Measurements from ENCODE around the gene STN1. TPM values are rescaled to one million over a fixed set of nuclear protein-coding genes. Genes with fewer than 3 reads are reported as not detected.

Gene STN1
- total and polyA plus RNA-seq, 2 of the 4 experiments (the other 2 are of a cell fraction) = 17.8 to 32.3 TPM

DNA sequence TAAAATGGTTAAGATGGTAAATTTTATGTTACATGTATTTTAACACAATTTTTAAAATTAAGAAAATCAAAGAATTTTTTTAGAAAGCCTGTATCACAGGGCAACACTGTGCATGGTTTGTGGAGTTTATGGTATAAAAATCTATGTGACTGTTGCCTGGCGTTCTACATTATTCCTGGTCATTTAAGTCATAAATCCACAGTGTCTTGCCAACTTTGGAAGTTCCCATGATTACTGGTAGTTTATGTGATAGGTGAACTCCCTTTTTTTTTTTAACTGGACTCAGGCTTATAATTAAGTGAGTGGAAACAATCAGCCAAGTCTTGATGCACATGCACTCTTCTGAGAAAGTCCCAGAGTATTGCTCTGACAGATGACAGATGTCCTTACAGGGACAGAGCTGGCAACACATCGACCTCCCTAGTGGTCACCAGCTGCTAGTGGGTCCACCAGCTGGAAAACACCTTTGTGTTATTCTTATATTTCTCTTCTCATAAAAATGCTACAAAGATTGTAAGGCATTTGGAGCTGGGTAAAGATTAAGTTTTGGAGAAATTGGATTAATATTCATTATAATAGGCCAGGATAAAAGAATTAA, 8.8 kb upstream of the STN1 start:
- intact Hi-C loops (cut with micrococcal nuclease) = no loop called here
- Histone ChIP-seq H4K91ac (ENCODE audit: insufficient read depth, low read depth, low read length) (no peak overlapping the region), H2AK9ac (replicated peaks; ENCODE audit: low read depth, low read length, poor library complexity) (no peak overlapping the region), H3K9ac (ENCODE audit: low read depth, low read length) (no peak overlapping the region), H3K36me3 (ENCODE audit: control insufficient read depth, insufficient read depth, low read length) (no peaks in the 10 kb centered on the region), H2BK5ac (ENCODE audit: low read depth, low read length, poor library complexity, severe bottlenecking) (no peak overlapping the region), H3K14ac (replicated peaks; ENCODE audit: low read depth, low read length) (no peak overlapping the region), H2AFZ (replicated peaks; ENCODE audit: low read length, poor library complexity) (no peak overlapping the region), H2BK20ac (ENCODE audit: low read depth, low read length) (no peak overlapping the region), H3K23ac (ENCODE audit: low read depth, low read length) (no peak overlapping the region), H3K4me1 (ENCODE audit: control insufficient read depth, insufficient read depth, low read length) (no peaks in the 10 kb centered on the region), H2BK15ac (ENCODE audit: low read depth, low read length) (no peak overlapping the region), H4K8ac (ENCODE audit: low read depth in 2 of 2, low read length in 2 of 2) (no peak overlapping the region), H3K79me1 (ENCODE audit: low read depth in 1 of 2, low read length in 2 of 2) (no peaks in the 10 kb centered on the region), H2AK5ac (ENCODE audit: low read depth, low read length) (no peak overlapping the region), H3K4me2 (ENCODE audit: low read depth, low read length) (no peak overlapping the region), H3K27me3 (ENCODE audit: control insufficient read depth, insufficient read depth, low read length) (no peaks in the 10 kb centered on the region), H4K20me1 (ENCODE audit: insufficient read depth, low read length) (no peaks in the 10 kb centered on the region), H3K4me3 (ENCODE audit: insufficient read depth, low read depth, low read length) (no peak overlapping the region), H4K5ac (ENCODE audit: low read depth, low read length) (no peak overlapping the region), H2BK120ac (ENCODE audit: low read depth, low read length) (no peak overlapping the region), H3K9me1 (ENCODE audit: insufficient read depth, low read length) (no peaks in the 10 kb centered on the region), H3K9me3 (ENCODE audit: control insufficient read depth, insufficient read depth, low read length) (no peaks in the 10 kb centered on the region), H3K4ac (ENCODE audit: low read depth, low read length) (no peak overlapping the region), H3K18ac (ENCODE audit: low read depth, low read length) (no peak overlapping the region), H3K27ac (ENCODE audit: insufficient read depth, low read length) (no peak overlapping the region), H3K56ac (ENCODE audit: extremely low read depth, insufficient read depth, low read length) (no peak overlapping the region)
- POLR2A ChIA-PET (ENCODE audit: unreplicated experiment) = no interaction called here
- dilution Hi-C loops (cut with HindIII; ENCODE audit: low sequenced_read_pairs, unreplicated experiment) = no loop called here
- TF ChIP-seq MXI1 (IDR thresholded peaks at IDR 0.05; ENCODE audit: borderline replicate concordance, low read depth, low read length) = no peak
- no peak for TF ChIP-seq CHD1 (IDR thresholded peaks at IDR 0.05; ENCODE audit: low read depth, low read length)
- no peak for TF ChIP-seq NFE2L2 (IDR thresholded peaks at IDR 0.05; ENCODE audit: low read depth, low read length)
- TF ChIP-seq CEBPB (IDR thresholded peaks at IDR 0.05; ENCODE audit: low read depth, low read length) = no peak
- no peak for TF ChIP-seq MAFK (IDR thresholded peaks at IDR 0.05; ENCODE audit: low read depth, low read length)
- DNase-seq (no peak), ATAC-seq (ENCODE audit: low read depth) (no peak)
- BruUV-seq (replicated peaks) = no TSS peak
- in situ Hi-C loops (cut with MboI; ENCODE audit: low sequenced_read_pairs) = no loop called here
- no CpG with 5 or more reads among the region's 2 CpGs for WGBS, 2 experiments (ENCODE audit: extremely low coverage in 2 of 2, insufficient read length in 1 of 2)
- CTCF ChIA-PET = no interaction called here

All from IMR-90 (cell line).